GM21786 (cell line): ENCODE measurements around the gene WDR31.
"Not testable (repeated sequence)": the region's sequence is repeated elsewhere in the genome, so short reads cannot be mapped to it uniquely, and the experiment has no call there.

ENCODE experiments used
- ATAC-seq: cut with Tn5 transposase; IDR thresholded peaks from one replicate; pipeline ENCODE4 v1.9.1; 2021; ENCODE audit not compliant: unreplicated experiment

The WDR31 gene

GRCh38 chr9:113298924-113299770 lies 40.9 kb downstream of the WDR31 start:
- ATAC-seq = no peak

GRCh38 chr9:113298311-113298710 lies 41.8 kb downstream of the WDR31 start:
- no peak for ATAC-seq

- no peak for ATAC-seq
Observed at GRCh38 chr9:113296796-113297558, 43.1 kb downstream of the WDR31 start.

- ATAC-seq = not testable (repeated sequence)
Observed at GRCh38 chr9:113296247-113296646, 43.8 kb downstream of the WDR31 start.

- ATAC-seq = no peak
Observed at GRCh38 chr9:113293285-113293878, 46.7 kb downstream of the WDR31 start.

GRCh38 chr9:113290052-113290607 lies 49.9 kb downstream of the WDR31 start:
- no peak for ATAC-seq

GRCh38 chr9:113289091-113289490 lies 51.0 kb downstream of the WDR31 start:
- ATAC-seq = no peak

- ATAC-seq = no peak
Observed at GRCh38 chr9:113281356-113281755, 58.7 kb downstream of the WDR31 start.

- ATAC-seq = no peak
Observed at GRCh38 chr9:113278840-113279239, 61.2 kb downstream of the WDR31 start.

GRCh38 chr9:113275157-113276131 lies 64.6 kb downstream of the WDR31 start, which contains the start of the genes CDC26 and PRPF4:
Gene CDC26, minus strand, starts transcription at chr9:113275572. Its CDS starts 3,065 bp downstream, at chr9:113272507.
Gene PRPF4, plus strand, starts transcription at chr9:113275658. Its CDS starts 86 bp downstream, at chr9:113275744.
- ATAC-seq = peak; percentile 96

GRCh38 chr9:113274474-113275156 lies 65.5 kb downstream of the WDR31 start:
- peak; percentile 3 for ATAC-seq

GRCh38 chr9:113269871-113270270 lies 70.2 kb downstream of the WDR31 start:
- no peak for ATAC-seq

- no peak for ATAC-seq
Observed at GRCh38 chr9:113269355-113269754, 70.7 kb downstream of the WDR31 start.

- ATAC-seq = no peak
Observed at GRCh38 chr9:113267911-113268566, 72.0 kb downstream of the WDR31 start.

GRCh38 chr9:113266174-113266573 lies 73.9 kb downstream of the WDR31 start:
- ATAC-seq = no peak
